ENCODE results near the gene HSD17B4. TPM values are rescaled to one million over a fixed set of nuclear protein-coding genes. Genes with fewer than 3 reads are reported as not detected.
"Not testable (repeated sequence)": the region's sequence is repeated elsewhere in the genome, so short reads cannot be mapped to it uniquely, and the experiment has no call there.

HSD17B4 gene
- total and polyA plus RNA-seq, 12 donors = 130 to 325 (median 216) TPM

- H3K36me3 ChIP-seq = no peaks in the 10 kb centered on the region
- peak overlapping the region in 1 of 10 donors; percentile 32 for H3K4me3 ChIP-seq
- H3K27ac ChIP-seq = peak overlapping the region in 1 of 10 donors; percentile 26
- peaks cover 0 to 21% (median 0%) of the 10 kb centered on the region in 7 donors for H3K27me3 ChIP-seq
- intact Hi-C loops (cut with DNase I) = no loop called here
- 75 to 76% methylated on average over 8 of the region's 8 CpGs for WGBS, 2 donors
- TF ChIP-seq CTCF (IDR thresholded peaks at IDR 0.05) = no peak
- ATAC-seq = no peak
- no peak for DNase-seq
- H3K9me3 ChIP-seq = peaks cover 0 to 9% (median 0%) of the 10 kb centered on the region in 11 donors
- peaks cover 0 to 16% (median 0%) of the 10 kb centered on the region in 9 donors for H3K4me1 ChIP-seq
Measured at GRCh38 chr5:119439140-119439631, 13.1 kb upstream of the HSD17B4 start.

- H3K4me3 ChIP-seq = peak overlapping the region in 1 of 10 donors; percentile 32
Measured at GRCh38 chr5:119439632-119440031, 12.7 kb upstream of the HSD17B4 start.

GRCh38 chr5:119444643-119445042 lies 7.7 kb upstream of the HSD17B4 start:
- H3K36me3 ChIP-seq; ATAC-seq; DNase-seq; H3K4me3 ChIP-seq; H3K27me3 ChIP-seq; H3K27ac ChIP-seq; H3K4me1 ChIP-seq; intact Hi-C loops (cut with DNase I): not testable (repeated sequence)
- 89 to 92% methylated on average over 4 of the region's 4 CpGs for WGBS, 2 donors
- peaks cover 0 to 16% (median 0%) of the 10 kb centered on the region in 11 donors for H3K9me3 ChIP-seq

More at GRCh38 chr5:119439632-119440031, 12.7 kb upstream of the HSD17B4 start:
- Histone ChIP-seq H3K4me1 (peaks cover 0 to 16% (median 0%) of the 10 kb centered on the region in 9 donors), H3K27me3 (peaks cover 0 to 21% (median 0%) of the 10 kb centered on the region in 7 donors), H3K9me3 (peaks cover 0 to 14% (median 0%) of the 10 kb centered on the region in 11 donors)
- ATAC-seq; intact Hi-C loops (cut with DNase I); H3K36me3 ChIP-seq; DNase-seq; H3K27ac ChIP-seq: not testable (repeated sequence)
- WGBS, 2 donors = 82 to 83% methylated on average over 3 of the region's 3 CpGs

- peaks cover 0 to 3% (median 0%) of the 10 kb centered on the region in 9 donors for H3K4me1 ChIP-seq
- H3K4me3 ChIP-seq = no peak overlapping the region
- DNase-seq (no peak), ATAC-seq (no peak)
- no peaks in the 10 kb centered on the region for H3K36me3 ChIP-seq
- peaks cover 0 to 25% (median 3%) of the 10 kb centered on the region in 11 donors for H3K9me3 ChIP-seq
- no peaks in the 10 kb centered on the region for H3K27me3 ChIP-seq
- H3K27ac ChIP-seq = no peak overlapping the region
- TF ChIP-seq CTCF (IDR thresholded peaks at IDR 0.05) = no peak
- 59 to 60% methylated on average over 13 of the region's 13 CpGs for WGBS, 2 donors
- intact Hi-C loops (cut with DNase I) = no loop called here
Measured at GRCh38 chr5:119445544-119445943, 6.8 kb upstream of the HSD17B4 start.

GRCh38 chr5:119449882-119450281 lies 2.4 kb upstream of the HSD17B4 start:
- ATAC-seq = no peak
- 91 to 96% methylated on average over 3 of the region's 3 CpGs for WGBS, 2 donors
- intact Hi-C loops (cut with DNase I) = no loop called here

GRCh38 chr5:119450627-119451026 lies 1.7 kb upstream of the HSD17B4 start:
- 91% methylated on average over 4 of the region's 4 CpGs for WGBS, 2 donors
- ATAC-seq; H3K27me3 ChIP-seq; H3K27ac ChIP-seq; H3K36me3 ChIP-seq; intact Hi-C loops (cut with DNase I); DNase-seq; H3K4me3 ChIP-seq: not testable (repeated sequence)
- Histone ChIP-seq H3K9me3 (peaks cover 0 to 18% (median 5%) of the 10 kb centered on the region in 11 donors), H3K4me1 (peaks cover 2 to 28% (median 15%) of the 10 kb centered on the region in 9 donors)

More at GRCh38 chr5:119449882-119450281, 2.4 kb upstream of the HSD17B4 start:
- H3K36me3 ChIP-seq = no peaks in the 10 kb centered on the region
- TF ChIP-seq CTCF (IDR thresholded peaks at IDR 0.05) = no peak
- H3K4me3 ChIP-seq = no peak overlapping the region
- peaks cover 2 to 28% (median 15%) of the 10 kb centered on the region in 9 donors for H3K4me1 ChIP-seq
- no peak overlapping the region for H3K27ac ChIP-seq
- H3K27me3 ChIP-seq = no peaks in the 10 kb centered on the region
- DNase-seq = no peak
- H3K9me3 ChIP-seq = peaks cover 0 to 18% (median 5%) of the 10 kb centered on the region in 11 donors

All from heart right ventricle (tissue), 16 donors.